Stimulated activated naive CD8-positive, alpha-beta T cell treated with anti-CD3 and anti-CD28 coated beads, Interleukin-15, amount 100 ng/mL, for 72 hours (primary cell): ENCODE measurements around the gene NDUFC2.
"Not testable (repeated sequence)": the region's sequence is repeated elsewhere in the genome, so short reads cannot be mapped to it uniquely, and the experiment has no call there.

Experiments
- ATAC-seq: fragments of 150-1000 bp; cut with Tn5 transposase; 2 replicates; pipeline ENCODE4 v1.10.0; 2021; ENCODE audit warnings: mild to moderate bottlenecking, moderate library complexity
- DNase-seq, 2 donors: peaks; one replicate each; pipeline ENCODE4 v3.0.0; 2021 to 2022
- H3K27ac Mint-ChIP-seq, 2 donors: one replicate each; pipeline ENCODE4 v1.8.0; 2022; ENCODE audit warnings: mild to moderate bottlenecking in 2 of 2, mixed read lengths in 2 of 2, moderate library complexity in 2 of 2
- H3K27me3 Mint-ChIP-seq: one replicate; pipeline ENCODE4 v1.8.0; 2022; ENCODE audit warnings: mixed read lengths
- H3K4me1 Mint-ChIP-seq: one replicate; pipeline ENCODE4 v1.8.0; 2022; ENCODE audit warnings: mild to moderate bottlenecking, mixed read lengths
- H3K4me3 Mint-ChIP-seq, 2 donors: one replicate each; pipeline ENCODE4 v1.8.0; 2022; ENCODE audit warnings: mild to moderate bottlenecking in 2 of 2, mixed read lengths in 2 of 2, moderate library complexity in 1 of 2
- H3K9me3 Mint-ChIP-seq, 2 donors: one replicate each; pipeline ENCODE4 v1.8.0; 2022; ENCODE audit warnings: mixed read lengths in 2 of 2

NDUFC2 gene

DNA sequence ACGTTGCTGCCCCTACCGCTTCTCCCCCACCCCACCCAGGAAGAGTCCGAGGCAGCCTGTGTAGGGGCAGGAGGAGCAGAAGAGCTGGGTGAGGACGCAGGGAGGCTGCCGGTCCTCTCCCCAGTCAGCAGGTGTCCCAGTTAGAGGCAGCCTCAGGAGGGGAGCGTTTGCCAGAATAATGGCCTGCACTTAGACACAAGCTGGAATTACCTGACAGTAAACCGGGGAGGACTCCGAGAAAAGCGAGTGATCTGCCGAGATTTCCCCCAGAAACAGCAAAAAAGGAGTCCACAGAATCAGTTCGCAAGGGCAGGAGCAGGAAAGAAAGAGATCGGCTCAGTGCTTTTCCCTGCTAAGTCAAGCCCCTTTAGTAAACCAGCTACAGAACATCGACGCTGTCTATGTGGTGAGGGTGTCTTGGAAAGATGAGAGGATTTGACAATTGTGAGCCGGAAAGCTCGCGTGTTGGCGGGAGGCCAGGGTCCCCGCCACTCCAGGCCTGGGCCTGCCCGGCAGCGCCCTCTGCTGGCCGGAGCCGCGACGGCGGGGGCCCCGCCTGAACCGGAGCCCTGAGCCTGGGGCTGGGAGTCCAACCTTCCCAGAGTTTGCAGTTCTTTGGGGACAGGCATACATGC lies 33.7 kb downstream of the NDUFC2 start:
- H3K4me3 Mint-ChIP-seq: peak overlapping the region; percentile 69 to 79
- peaks cover 9% of the 10 kb centered on the region for H3K27me3 Mint-ChIP-seq
- ATAC-seq (peak; percentile 91), DNase-seq (peak; percentile 74 to 83)
- H3K9me3 Mint-ChIP-seq: no peaks in the 10 kb centered on the region
- peaks cover 31% of the 10 kb centered on the region for H3K4me1 Mint-ChIP-seq
- H3K27ac Mint-ChIP-seq: peak overlapping the region in 1 of 2 donors; percentile 89

DNA sequence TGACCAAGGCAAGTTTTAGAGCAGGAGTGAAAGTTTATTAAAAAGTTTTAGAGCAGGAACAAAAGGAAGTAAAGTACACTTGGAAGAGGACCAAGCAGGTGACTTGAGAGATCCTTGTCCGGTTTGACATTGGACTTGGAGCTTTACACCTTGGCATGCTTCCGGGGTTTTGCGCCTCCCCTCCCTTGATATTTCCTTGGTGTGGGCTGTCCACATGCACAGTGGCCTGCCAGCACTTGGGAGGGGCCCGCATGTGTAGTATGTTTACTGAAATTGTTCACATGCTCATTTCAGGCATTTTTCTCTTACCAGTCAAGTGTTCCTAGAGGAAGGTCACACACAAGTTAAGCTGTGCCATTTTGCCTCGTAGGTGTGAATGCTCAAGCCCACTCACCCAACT lies 35.0 kb downstream of the NDUFC2 start:
- H3K4me3 Mint-ChIP-seq: no peak overlapping the region
- peaks cover 37% of the 10 kb centered on the region for H3K4me1 Mint-ChIP-seq
- H3K27me3 Mint-ChIP-seq: peaks cover 9% of the 10 kb centered on the region
- DNase-seq: no peak
- no peak overlapping the region for H3K27ac Mint-ChIP-seq
- no peak for ATAC-seq
- H3K9me3 Mint-ChIP-seq: no peaks in the 10 kb centered on the region

DNA sequence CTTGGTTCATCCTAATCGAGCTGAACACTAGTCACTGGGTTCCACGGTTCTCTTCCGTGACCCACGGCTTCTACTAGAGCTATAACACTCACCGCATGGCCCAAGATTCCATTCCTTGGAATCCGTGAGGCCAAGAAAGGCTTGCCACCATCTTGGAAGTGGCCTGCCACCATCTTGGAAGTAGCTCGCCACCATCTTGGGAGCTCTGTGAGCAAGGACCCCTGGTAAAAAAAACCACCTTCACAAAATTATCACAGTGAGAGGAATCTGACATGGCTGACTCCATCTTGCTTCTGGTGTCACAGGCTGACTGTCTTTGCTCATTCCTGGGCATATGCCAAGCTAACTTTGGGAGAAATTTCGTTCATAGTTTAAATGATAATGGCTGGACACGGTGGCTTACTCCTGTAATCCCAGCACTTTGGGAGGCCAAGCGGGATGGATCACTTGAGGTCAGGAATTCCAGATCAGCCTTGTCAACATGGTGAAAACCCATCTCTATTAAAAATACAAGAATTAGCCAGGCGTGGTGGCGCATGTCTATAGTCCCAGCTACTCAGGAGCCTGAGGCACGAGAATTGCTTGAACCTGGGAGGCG lies 37.7 kb downstream of the NDUFC2 start:
- H3K27ac Mint-ChIP-seq: no peak overlapping the region
- DNase-seq (no peak), ATAC-seq (no peak)
- H3K4me1 Mint-ChIP-seq: peaks cover 46% of the 10 kb centered on the region
- H3K27me3 Mint-ChIP-seq: peaks cover 9% of the 10 kb centered on the region
- H3K9me3 Mint-ChIP-seq: no peaks in the 10 kb centered on the region
- no peak overlapping the region for H3K4me3 Mint-ChIP-seq

GRCh38 chr11:78041380-78041719 lies 38.3 kb downstream of the NDUFC2 start:
- not testable (repeated sequence) for H3K9me3 Mint-ChIP-seq, DNase-seq, H3K4me3 Mint-ChIP-seq, H3K27ac Mint-ChIP-seq, H3K27me3 Mint-ChIP-seq, ATAC-seq
- peaks cover 44% of the 10 kb centered on the region for H3K4me1 Mint-ChIP-seq

- no peak for ATAC-seq
- H3K4me3 Mint-ChIP-seq: no peak overlapping the region
Measured at GRCh38 chr11:78040691-78041379, 38.8 kb downstream of the NDUFC2 start.

DNA sequence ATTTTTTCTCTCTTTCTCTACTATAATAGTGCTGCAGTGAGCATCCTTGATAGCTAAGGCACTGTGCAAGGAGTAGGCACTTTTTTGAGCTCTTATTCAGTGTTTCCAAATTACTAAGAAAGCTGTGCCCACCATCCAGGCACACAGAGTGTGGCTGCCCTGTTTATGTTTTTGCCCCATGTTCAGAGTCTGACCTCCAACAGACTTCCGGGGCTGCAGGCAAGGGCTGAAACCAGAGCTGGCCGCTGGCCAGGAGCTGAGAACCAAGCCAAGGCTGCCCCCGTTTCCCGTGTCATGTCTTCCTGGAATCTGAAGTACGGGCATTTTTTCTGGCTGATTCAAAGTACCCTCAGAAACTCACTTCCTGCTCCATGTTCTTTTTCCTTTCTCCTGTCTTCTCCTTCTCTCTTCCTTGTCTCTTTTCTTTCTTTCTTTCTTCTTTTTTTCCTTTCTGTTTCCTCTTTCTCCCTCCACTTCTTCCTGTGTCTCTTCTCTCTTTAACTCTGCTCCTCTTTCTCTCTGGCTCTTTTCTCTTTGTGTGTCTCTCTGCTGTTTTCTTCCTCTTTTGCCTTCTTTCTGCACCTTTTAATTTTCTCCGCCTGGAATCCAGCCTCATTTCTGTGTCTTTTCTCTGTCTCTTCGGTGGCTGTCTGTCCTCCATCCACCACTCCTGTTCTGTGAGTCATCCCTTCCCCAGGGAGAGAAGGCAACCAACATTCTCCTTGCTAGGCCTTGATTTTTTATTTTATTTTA lies 39.6 kb downstream of the NDUFC2 start:
- peak overlapping the region; percentile 96 to 98 for H3K27ac Mint-ChIP-seq
- H3K4me1 Mint-ChIP-seq: peaks cover 34% of the 10 kb centered on the region
- ATAC-seq (peak; percentile 81), DNase-seq (peak; percentile 23 to 51)
- peak overlapping the region; percentile 78 to 83 for H3K4me3 Mint-ChIP-seq
- H3K27me3 Mint-ChIP-seq: no peaks in the 10 kb centered on the region
- H3K9me3 Mint-ChIP-seq: no peaks in the 10 kb centered on the region

More at GRCh38 chr11:78040691-78041379, 38.8 kb downstream of the NDUFC2 start:
- Mint-ChIP-seq H3K27ac (peak overlapping the region in 1 of 2 donors; percentile 64), H3K9me3 (no peaks in the 10 kb centered on the region), H3K27me3 (peaks cover 5% of the 10 kb centered on the region), H3K4me1 (peaks cover 39% of the 10 kb centered on the region)
- DNase-seq: no peak

DNA sequence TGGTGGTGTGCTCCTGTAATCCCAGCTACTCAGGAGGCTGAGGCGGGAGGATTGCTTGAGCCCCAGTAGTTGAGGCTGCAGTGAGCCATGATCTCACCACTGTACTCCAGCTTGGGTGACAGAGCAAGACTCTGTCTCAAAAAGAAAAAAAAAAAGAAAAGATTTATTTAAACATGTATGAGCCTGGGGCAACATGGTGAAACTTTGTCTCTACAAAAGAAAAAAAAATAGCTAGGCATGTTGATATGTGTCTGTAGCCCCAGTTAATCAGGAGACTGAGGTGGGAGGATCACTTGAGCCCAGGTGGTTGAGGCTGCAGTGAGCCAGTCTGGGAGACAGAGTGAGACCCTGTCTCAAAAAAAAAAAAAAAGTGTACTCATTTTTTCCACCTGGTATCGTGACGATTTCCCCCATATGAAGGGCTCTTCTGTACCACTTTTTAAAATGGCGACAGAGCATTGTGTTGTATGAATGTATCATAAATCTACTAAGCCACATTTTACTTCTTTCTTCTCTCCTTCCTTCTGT lies 40.2 kb downstream of the NDUFC2 start:
- H3K4me1 Mint-ChIP-seq: peaks cover 34% of the 10 kb centered on the region
- no peaks in the 10 kb centered on the region for H3K9me3 Mint-ChIP-seq
- H3K27me3 Mint-ChIP-seq: no peaks in the 10 kb centered on the region
- peak overlapping the region; percentile 96 to 98 for H3K27ac Mint-ChIP-seq
- DNase-seq (no peak), ATAC-seq (peak; percentile 51)
- peak overlapping the region; percentile 78 to 83 for H3K4me3 Mint-ChIP-seq

DNA sequence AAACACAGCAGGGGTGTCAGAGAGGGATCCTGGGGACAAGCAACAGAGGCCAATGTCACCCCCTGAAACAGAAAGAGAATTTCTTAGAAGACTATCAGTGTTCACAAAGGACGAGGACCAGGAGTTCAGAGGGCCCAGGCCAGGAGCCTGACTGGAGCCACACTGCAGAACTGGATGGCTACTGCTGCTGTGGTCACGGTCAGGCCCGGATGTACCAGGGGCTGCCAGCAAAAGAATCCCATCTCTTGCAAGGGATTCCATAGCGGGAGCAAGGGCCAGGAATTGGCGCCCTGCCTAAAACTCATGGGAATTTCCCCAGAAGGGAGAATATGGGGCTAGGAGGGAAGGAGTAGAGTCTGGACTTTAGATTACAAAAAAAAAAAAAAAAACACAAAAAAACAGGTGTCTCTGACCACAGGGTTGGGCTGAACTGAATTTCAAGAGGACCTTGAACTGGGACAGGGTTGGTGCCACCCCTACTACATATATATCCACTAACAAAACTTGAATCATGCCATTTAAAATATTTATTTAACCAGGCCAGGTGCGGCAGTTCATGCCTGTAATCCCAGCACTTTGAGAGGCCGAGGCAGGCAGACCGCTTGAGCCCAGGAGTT lies 40.9 kb downstream of the NDUFC2 start:
- H3K4me3 Mint-ChIP-seq: no peak overlapping the region
- H3K9me3 Mint-ChIP-seq: no peaks in the 10 kb centered on the region

DNA sequence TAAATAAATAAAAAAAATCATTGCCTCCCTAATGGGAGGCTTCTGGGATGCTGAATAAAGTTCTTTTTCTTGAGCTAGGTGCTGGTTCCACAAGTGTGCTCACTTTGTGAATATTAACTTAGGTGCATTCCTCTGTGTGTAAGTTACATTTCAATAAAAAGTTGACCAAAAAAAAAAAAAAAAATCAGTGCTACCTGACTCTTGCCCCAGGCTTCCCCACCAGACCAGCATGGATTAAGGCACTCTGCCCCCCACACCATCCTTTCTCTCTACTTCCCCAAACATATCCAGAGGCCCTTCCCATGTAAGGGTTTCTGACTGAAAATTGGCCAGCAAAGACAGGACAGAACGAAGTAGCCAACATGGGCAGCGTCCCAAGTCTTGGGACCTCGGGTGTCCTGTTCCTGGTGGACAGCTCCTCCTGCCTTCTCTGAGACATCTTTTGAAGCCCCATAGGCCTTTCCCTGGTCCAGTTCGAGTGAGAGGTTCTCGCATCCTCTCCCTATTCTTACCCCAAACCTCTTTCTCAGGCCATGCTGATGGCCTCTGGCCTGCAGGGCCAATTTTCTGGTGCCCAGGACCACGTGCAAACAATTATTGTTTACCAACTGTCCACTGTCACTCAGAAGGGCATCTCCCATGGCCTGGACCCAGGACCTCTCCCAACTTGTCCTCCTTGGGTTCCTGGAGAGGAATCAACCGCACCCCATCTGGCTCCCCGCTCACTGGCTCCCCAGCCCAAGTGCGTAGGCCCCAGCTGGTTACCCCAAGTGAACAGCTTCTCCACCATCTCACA lies 41.6 kb downstream of the NDUFC2 start:
- H3K4me1 Mint-ChIP-seq: peaks cover 24% of the 10 kb centered on the region
- H3K27me3 Mint-ChIP-seq: no peaks in the 10 kb centered on the region
- no peak for ATAC-seq
- no peak overlapping the region for H3K4me3 Mint-ChIP-seq
- H3K9me3 Mint-ChIP-seq: no peaks in the 10 kb centered on the region
- no peak overlapping the region for H3K27ac Mint-ChIP-seq
- DNase-seq: no peak

More for the DNA sequence above, 40.9 kb downstream of the NDUFC2 start:
- DNase-seq: no peak
- no peak for ATAC-seq
- Mint-ChIP-seq H3K27me3 (no peaks in the 10 kb centered on the region), H3K27ac (no peak overlapping the region), H3K4me1 (peaks cover 30% of the 10 kb centered on the region)

DNA sequence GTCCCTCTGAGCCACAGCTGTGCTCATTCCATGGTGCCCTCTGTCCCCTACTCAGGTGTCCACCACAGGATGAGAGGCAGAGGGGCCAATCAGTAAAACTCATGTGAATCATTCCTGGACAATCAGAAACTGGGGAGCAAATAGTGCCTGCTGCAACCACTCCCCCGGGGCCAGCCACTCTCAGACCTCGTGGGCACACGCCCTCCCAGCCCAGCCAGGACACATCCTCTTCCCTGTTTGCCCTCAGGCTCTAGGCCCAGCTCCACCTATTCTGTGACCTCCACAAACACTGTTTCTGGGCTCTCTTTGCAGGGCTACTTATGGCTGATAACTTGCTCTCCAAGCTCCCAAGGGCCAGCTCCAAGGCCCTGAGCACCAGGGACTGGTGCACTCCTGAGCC lies 42.6 kb downstream of the NDUFC2 start:
- Mint-ChIP-seq H3K27ac (peak overlapping the region in 1 of 2 donors; percentile 48), H3K4me1 (peaks cover 24% of the 10 kb centered on the region), H3K27me3 (no peaks in the 10 kb centered on the region), H3K4me3 (no peak overlapping the region), H3K9me3 (no peaks in the 10 kb centered on the region)
- no peak for DNase-seq
- ATAC-seq: no peak

DNA sequence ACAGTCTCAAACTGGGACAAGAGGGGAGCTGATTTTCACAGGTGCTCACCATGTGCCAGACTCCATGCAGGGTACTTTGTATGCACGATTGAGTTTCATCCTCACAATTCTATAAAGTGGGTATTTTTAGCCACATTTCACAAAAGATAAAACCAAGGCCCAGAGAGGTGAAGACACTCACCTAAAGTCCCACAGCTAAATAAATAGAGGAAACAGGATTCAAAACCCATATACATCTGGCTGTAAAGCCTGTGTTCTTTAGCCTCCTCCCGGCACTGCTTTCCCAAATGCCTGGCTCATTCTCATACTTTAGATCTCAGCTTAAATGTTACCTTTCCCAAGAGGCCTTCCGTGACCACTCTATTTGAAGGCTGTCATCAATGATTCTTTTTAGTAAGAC lies 43.3 kb downstream of the NDUFC2 start:
- H3K27ac Mint-ChIP-seq: no peak overlapping the region
- H3K27me3 Mint-ChIP-seq: no peaks in the 10 kb centered on the region
- no peak for ATAC-seq
- no peak overlapping the region for H3K4me3 Mint-ChIP-seq
- peaks cover 24% of the 10 kb centered on the region for H3K4me1 Mint-ChIP-seq
- DNase-seq: no peak
- no peaks in the 10 kb centered on the region for H3K9me3 Mint-ChIP-seq

DNA sequence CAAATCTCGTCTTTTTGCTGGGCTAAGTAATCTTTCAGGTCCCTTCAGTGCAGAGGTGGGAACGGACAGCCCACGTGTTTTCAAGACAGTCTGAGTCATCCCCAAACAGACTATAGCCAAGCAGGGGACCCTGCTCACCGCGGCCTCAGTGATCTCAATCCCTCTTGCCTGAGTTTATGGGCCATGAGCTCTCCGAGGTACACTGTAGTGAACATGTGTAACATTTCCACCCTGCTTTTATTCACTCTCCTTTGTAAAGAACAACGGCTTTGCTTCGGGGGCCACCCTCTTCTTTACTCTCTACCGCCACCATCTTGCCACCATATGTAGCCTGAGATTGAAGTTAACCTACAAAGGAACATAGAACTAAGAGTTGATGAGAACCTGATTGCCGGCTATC lies 45.0 kb downstream of the NDUFC2 start:
- ATAC-seq (no peak), DNase-seq (no peak)
- H3K27me3 Mint-ChIP-seq: no peaks in the 10 kb centered on the region
- peaks cover 8% of the 10 kb centered on the region for H3K4me1 Mint-ChIP-seq
- no peak overlapping the region for H3K27ac Mint-ChIP-seq
- no peak overlapping the region for H3K4me3 Mint-ChIP-seq
- H3K9me3 Mint-ChIP-seq: no peaks in the 10 kb centered on the region

- H3K4me3 Mint-ChIP-seq: no peak overlapping the region
- no peaks in the 10 kb centered on the region for H3K27me3 Mint-ChIP-seq
- DNase-seq: no peak
- ATAC-seq: no peak
- peak overlapping the region; percentile 9 to 78 for H3K27ac Mint-ChIP-seq
- no peaks in the 10 kb centered on the region for H3K9me3 Mint-ChIP-seq
- H3K4me1 Mint-ChIP-seq: no peaks in the 10 kb centered on the region
Measured at GRCh38 chr11:78033040-78033439, 46.6 kb downstream of the NDUFC2 start.

DNA sequence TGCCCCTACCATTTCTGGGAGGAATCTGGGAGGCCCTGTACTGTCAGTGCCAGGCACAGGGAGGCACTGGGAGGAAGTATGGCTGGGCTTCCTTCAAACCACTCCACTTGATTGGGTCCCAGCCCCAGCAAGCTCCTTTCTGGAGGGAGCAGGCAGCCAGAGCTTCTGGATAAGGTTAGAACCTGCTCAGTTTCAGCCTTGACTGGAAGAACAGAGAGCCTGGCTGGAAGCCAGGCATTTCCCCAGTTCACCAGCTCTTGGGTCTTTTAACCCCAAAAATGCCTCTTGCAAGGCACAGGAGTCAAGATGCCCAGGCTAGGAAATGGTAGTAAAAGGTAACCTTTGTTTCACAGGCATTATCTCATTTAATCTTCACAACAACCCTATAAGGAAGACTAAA lies 47.6 kb downstream of the NDUFC2 start:
- DNase-seq: no peak
- no peak for ATAC-seq
- no peak overlapping the region for H3K27ac Mint-ChIP-seq
- no peaks in the 10 kb centered on the region for H3K4me1 Mint-ChIP-seq
- H3K9me3 Mint-ChIP-seq: no peaks in the 10 kb centered on the region
- no peaks in the 10 kb centered on the region for H3K27me3 Mint-ChIP-seq
- no peak overlapping the region for H3K4me3 Mint-ChIP-seq

DNA sequence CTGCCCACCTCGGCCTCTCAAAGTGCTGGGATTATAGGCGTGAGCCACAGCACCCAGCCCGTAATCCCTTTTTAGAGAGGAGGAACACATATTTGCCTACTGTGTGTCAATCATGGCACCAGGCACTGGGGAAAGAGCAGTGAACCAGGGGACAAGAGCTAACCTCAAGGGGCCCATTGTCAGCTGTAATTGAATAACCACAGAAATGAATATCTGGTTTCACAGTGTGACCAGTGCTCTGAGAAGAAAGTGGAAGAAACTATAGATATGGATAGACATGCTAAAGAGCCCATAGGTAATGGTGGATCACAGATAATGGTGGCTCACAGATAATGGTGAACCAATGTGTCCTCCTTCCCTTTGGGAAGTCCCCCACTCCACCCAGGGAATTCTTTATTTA lies 48.0 kb downstream of the NDUFC2 start:
- DNase-seq (no peak), ATAC-seq (no peak)
- H3K4me1 Mint-ChIP-seq: no peaks in the 10 kb centered on the region
- H3K27ac Mint-ChIP-seq: no peak overlapping the region
- H3K9me3 Mint-ChIP-seq: no peaks in the 10 kb centered on the region
- no peaks in the 10 kb centered on the region for H3K27me3 Mint-ChIP-seq
- H3K4me3 Mint-ChIP-seq: no peak overlapping the region
